Endodermal cell (in vitro differentiated cells): ENCODE measurements around the gene TNKS1BP1. TPM values are rescaled to one million over a fixed set of nuclear protein-coding genes. Genes with fewer than 3 reads are reported as not detected.

Experiments
- DNase-seq: peaks from one replicate; pipeline ENCODE4 v3.0.0-alpha.2; 2017
- H3K27ac ChIP-seq: 2 replicates; pipeline ENCODE4 v1.5.1; 2013; ENCODE audit warnings: mild to moderate bottlenecking, low read depth, low read length, moderate library complexity
- H3K27me3 ChIP-seq: 2 replicates; pipeline ENCODE4 v1.6.1; 2013; ENCODE audit warnings: mild to moderate bottlenecking, low read length, moderate library complexity; ENCODE audit not compliant: insufficient read depth, control insufficient read depth, poor library complexity, severe bottlenecking
- H3K36me3 ChIP-seq: 2 replicates; pipeline ENCODE4 v1.7.0; 2013; ENCODE audit warnings: mild to moderate bottlenecking, low read length, moderate library complexity; ENCODE audit not compliant: control insufficient read depth, insufficient read depth
- H3K4me1 ChIP-seq: one replicate; pipeline ENCODE4 v1.7.0; 2013; ENCODE audit warnings: low read length; ENCODE audit not compliant: control insufficient read depth, insufficient read depth
- H3K4me3 ChIP-seq: 2 replicates; pipeline ENCODE4 v1.5.1; 2013; ENCODE audit warnings: mild to moderate bottlenecking, low read length, moderate library complexity
- H3K9ac ChIP-seq: 2 replicates; pipeline ENCODE4 v1.6.1; 2013; ENCODE audit warnings: mild to moderate bottlenecking, low read length, moderate library complexity; ENCODE audit not compliant: poor library complexity, severe bottlenecking; ENCODE audit errors: extremely low read depth
- H3K9me3 ChIP-seq: 2 replicates; pipeline ENCODE4 v1.6.1; 2013; ENCODE audit warnings: mild to moderate bottlenecking, low read length, moderate library complexity; ENCODE audit not compliant: control insufficient read depth
- H3K27ac Mint-ChIP-seq: 2 replicates; pipeline ENCODE4 v1.8.0; 2020; ENCODE audit warnings: mixed read lengths
- H3K27me3 Mint-ChIP-seq: 2 replicates; pipeline ENCODE4 v1.8.0; 2021; ENCODE audit warnings: mild to moderate bottlenecking, mixed read lengths; ENCODE audit not compliant: insufficient read depth
- H3K36me3 Mint-ChIP-seq: 2 replicates; pipeline ENCODE4 v1.8.0; 2020; ENCODE audit warnings: low read depth, mixed read lengths
- H3K4me1 Mint-ChIP-seq: 2 replicates; pipeline ENCODE4 v1.8.0; 2020; ENCODE audit warnings: mixed read lengths
- H3K4me3 Mint-ChIP-seq: 2 replicates; pipeline ENCODE4 v1.8.0; 2020; ENCODE audit warnings: mild to moderate bottlenecking, moderate library complexity, mixed read lengths
- H3K9me3 Mint-ChIP-seq: 2 replicates; pipeline ENCODE4 v1.8.0; 2020; ENCODE audit warnings: mild to moderate bottlenecking, mixed read lengths
- CTCF ChIP-seq: fragments of 200-600 bp; sonication (generic); conservative IDR thresholded peaks from 2 replicates; pipeline ENCODE4 v1.5.0; 2021; ENCODE audit warnings: antibody characterized with exemption, mild to moderate bottlenecking
- WGBS, 2 experiments: methylation state at CpG; one replicate each; pipeline versions ENCODE4 v1.1.5 to v1.1.7; 2013; ENCODE audit warnings: missing lambda C conversion rate in 2 of 2, mixed read lengths in 1 of 2; ENCODE audit not compliant: insufficient coverage in 1 of 2, insufficient read length in 1 of 2; 5-methylcytosine and 5-hydroxymethylcytosine counted together
- total RNA-seq, 2 donors: library from RNA; stranded (reverse); fragmentation: NEBNext Ultra II Directional in 1 of 2; extraction: Animal tissue kit (Norgen Biotek cat#: 25700) in 1 of 2; gene quantifications; 2 replicates in 1 of 2; 3 replicates in 1 of 2; pipeline ENCODE4 v1.2.1, GENCODE V29; 2021

The TNKS1BP1 gene
- total RNA-seq, 2 donors from 2014 or later: 60.4 to 73.8 TPM

GRCh38 chr11:57327721-57328120 is 3.0 kb upstream of the TNKS1BP1 start:
- no peak overlapping the region for H3K4me3 Mint-ChIP-seq
- Histone ChIP-seq H3K27me3 (no peaks in the 10 kb centered on the region), H3K27ac (no peak overlapping the region), H3K4me3 (no peak overlapping the region), H3K9me3 (no peaks in the 10 kb centered on the region), H3K4me1 (peaks cover 17% of the 10 kb centered on the region), H3K9ac (no peak overlapping the region), H3K36me3 (peaks cover 71% of the 10 kb centered on the region)
- WGBS, 2 experiments: 93 to 94% methylated on average over 3 to 5 of the region's 5 CpGs
- H3K36me3 Mint-ChIP-seq: peaks cover 67% of the 10 kb centered on the region
- peaks cover 19% of the 10 kb centered on the region for H3K4me1 Mint-ChIP-seq
- no peak for TF ChIP-seq CTCF
- no peak for DNase-seq
- H3K27ac Mint-ChIP-seq: peak overlapping the region; percentile 32
- no peaks in the 10 kb centered on the region for H3K27me3 Mint-ChIP-seq
- H3K9me3 Mint-ChIP-seq: no peaks in the 10 kb centered on the region

- Histone ChIP-seq H3K36me3 (peaks cover 57% of the 10 kb centered on the region), H3K4me1 (peaks cover 26% of the 10 kb centered on the region), H3K9me3 (no peaks in the 10 kb centered on the region), H3K4me3 (peak overlapping the region; percentile 83), H3K9ac (peak overlapping the region; percentile 97), H3K27ac (peak overlapping the region; percentile 99), H3K27me3 (no peaks in the 10 kb centered on the region)
- TF ChIP-seq CTCF: no peak
- H3K4me1 Mint-ChIP-seq: peaks cover 29% of the 10 kb centered on the region
- H3K36me3 Mint-ChIP-seq: peaks cover 51% of the 10 kb centered on the region
- H3K27ac Mint-ChIP-seq: peak overlapping the region; percentile 99
- 78% methylated on average over 6 of the region's 6 CpGs; no CpG with 5 or more reads in 1 of the 2 experiments for WGBS, 2 experiments
- no peaks in the 10 kb centered on the region for H3K27me3 Mint-ChIP-seq
- no peaks in the 10 kb centered on the region for H3K9me3 Mint-ChIP-seq
- peak overlapping the region; percentile 84 for H3K4me3 Mint-ChIP-seq
- no peak for DNase-seq
Observed at GRCh38 chr11:57325735-57326048, 940 bp upstream of the TNKS1BP1 start.

GRCh38 chr11:57324154-57324885 is 432 bp downstream of the TNKS1BP1 start:
- no peak for TF ChIP-seq CTCF
- H3K9me3 Mint-ChIP-seq: no peaks in the 10 kb centered on the region
- Histone ChIP-seq H3K36me3 (peaks cover 47% of the 10 kb centered on the region), H3K4me3 (peak overlapping the region; percentile 92), H3K27me3 (no peaks in the 10 kb centered on the region), H3K9me3 (no peaks in the 10 kb centered on the region), H3K27ac (peak overlapping the region; percentile 99), H3K9ac (peak overlapping the region; percentile 68), H3K4me1 (peaks cover 26% of the 10 kb centered on the region)
- DNase-seq: peak; percentile 91
- no peaks in the 10 kb centered on the region for H3K27me3 Mint-ChIP-seq
- H3K36me3 Mint-ChIP-seq: peaks cover 48% of the 10 kb centered on the region
- H3K4me3 Mint-ChIP-seq: peak overlapping the region; percentile 84
- WGBS, 2 experiments: 1 to 4% methylated on average over 8 to 46 of the region's 64 CpGs
- H3K27ac Mint-ChIP-seq: peak overlapping the region; percentile 92
- H3K4me1 Mint-ChIP-seq: peaks cover 29% of the 10 kb centered on the region
